OCI-M2 (cell line): ENCODE results near the gene WHRN.

Source experiments
- DNase-seq: peaks from one replicate; lab custom pipeline; 2025; ENCODE audit not compliant: unreplicated experiment; lab: John Stamatoyannopoulos, UW

WHRN gene

DNA sequence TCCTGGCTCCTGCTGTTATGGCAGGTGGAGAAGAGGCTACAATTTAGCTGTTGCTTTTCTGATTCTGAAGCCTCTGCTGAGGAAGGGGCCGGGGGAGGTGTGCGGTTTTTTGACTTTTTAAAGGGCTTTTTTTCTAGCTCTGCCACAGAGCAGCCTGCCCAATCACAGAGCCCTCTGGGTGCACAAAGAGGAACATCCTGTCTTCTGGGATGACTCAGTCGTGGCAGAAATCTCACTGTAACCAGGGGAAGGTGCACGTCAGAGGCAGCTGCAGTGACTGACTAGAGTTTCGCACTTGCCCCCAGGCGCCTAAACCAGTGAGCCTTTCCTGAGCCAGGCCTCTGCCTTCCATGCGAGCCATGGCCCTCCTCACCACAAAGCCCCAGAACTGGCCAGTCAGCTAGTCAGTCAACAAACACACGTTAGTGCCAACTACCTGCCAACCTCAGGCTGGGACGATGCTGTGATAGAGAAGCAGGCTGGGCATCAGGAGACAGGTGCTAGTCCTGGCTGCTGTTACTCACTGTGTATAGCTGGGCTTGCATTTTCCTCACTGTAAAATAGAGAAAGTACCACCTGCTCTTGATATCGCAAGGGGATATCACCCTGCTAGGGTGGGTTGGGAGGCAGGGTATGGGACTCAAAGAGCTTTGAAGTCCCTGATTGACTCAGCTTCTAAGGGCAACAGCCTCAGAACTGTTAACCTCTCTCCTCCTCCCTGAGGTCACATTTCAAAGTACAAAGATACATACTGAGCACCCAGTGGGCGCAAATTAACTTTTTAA, 119.7 kb downstream of the WHRN start:
- DNase-seq: no peak

GRCh38 chr9:114384836-114385396, 120.4 kb downstream of the WHRN start:
- no peak for DNase-seq

DNA sequence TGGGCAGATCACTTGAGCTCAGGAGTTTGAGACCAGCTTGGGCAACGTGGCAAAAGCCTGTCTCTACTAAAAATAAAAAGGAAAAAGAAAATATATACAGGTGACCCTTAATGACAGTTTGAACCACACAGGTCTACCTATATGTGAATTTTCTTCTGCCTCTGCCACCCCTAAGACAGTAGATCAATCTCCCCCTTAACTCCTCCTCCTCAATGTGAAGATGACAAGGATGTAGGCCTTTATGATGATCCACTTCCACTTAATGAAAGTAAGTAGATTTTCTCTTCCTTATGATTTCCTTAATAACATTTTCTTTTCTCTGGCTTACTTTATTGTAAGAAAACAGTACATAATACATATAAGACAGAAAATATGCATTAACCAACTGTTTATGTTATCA, 120.9 kb downstream of the WHRN start:
- no peak for DNase-seq

- no peak for DNase-seq
Observed at GRCh38 chr9:114383521-114384231, 121.6 kb downstream of the WHRN start.

DNA sequence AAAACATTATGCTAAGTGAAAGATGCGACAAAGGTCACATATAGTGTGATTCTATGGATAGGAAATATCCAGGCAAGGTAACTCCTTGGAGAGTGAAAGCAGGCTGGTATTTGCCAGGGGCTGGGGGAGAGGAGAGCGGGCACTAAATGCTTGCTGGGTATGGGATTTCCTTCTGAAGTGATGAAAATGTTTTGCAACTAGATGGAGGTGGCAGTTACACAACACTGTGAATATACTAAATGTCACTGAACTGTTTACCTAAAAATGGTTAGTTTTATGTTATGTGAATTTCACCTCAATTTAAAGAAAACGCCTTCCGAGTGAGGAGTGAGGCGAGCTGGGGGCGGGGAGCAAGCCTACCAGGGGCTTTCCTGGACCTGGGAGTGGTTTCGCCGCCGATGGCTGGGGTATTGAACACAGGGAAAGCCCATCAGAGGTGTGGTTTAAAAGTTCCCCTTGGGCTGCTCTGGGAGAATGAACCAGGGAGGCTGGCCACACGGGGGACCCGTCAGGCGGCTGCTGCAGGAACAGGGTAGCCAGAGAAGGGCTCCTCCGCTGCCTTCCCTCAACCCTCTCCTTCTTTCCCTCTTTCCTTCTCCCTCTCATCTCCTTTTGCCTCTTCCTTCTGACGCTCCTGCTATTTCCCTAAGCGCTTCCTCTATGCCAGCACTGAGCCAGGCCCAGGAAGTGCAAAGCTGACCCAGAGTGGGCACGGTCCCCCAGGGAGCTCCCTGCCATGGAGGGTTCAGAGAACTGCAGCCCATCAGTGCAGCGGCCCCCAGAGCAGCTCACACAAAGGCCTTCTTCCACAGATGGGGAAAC, 122.4 kb downstream of the WHRN start:
- no peak for DNase-seq

DNA sequence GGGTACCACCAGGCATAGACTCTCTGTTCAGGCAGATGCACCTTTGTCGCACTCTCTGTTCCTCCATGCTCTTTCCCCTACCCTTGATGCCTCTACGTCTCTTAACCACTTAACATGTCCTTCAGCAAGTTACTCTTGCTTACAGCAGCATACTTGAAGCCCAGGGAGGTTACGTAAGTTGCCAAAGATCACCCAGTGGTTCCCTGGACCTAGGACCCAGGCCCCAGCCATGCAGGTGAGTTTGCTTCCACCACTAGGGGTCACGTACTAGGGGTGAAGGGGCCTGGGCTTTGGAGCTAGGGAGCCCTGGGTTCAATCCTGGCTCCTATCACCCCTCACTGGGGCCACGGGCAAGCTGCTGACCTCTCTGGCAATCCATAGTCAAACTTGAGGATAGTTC, 126.4 kb downstream of the WHRN start:
- DNase-seq: no peak

GRCh38 chr9:114378016-114378415, 127.3 kb downstream of the WHRN start:
- DNase-seq: no peak

GRCh38 chr9:114376586-114377445, 128.5 kb downstream of the WHRN start:
- DNase-seq: no peak

DNA sequence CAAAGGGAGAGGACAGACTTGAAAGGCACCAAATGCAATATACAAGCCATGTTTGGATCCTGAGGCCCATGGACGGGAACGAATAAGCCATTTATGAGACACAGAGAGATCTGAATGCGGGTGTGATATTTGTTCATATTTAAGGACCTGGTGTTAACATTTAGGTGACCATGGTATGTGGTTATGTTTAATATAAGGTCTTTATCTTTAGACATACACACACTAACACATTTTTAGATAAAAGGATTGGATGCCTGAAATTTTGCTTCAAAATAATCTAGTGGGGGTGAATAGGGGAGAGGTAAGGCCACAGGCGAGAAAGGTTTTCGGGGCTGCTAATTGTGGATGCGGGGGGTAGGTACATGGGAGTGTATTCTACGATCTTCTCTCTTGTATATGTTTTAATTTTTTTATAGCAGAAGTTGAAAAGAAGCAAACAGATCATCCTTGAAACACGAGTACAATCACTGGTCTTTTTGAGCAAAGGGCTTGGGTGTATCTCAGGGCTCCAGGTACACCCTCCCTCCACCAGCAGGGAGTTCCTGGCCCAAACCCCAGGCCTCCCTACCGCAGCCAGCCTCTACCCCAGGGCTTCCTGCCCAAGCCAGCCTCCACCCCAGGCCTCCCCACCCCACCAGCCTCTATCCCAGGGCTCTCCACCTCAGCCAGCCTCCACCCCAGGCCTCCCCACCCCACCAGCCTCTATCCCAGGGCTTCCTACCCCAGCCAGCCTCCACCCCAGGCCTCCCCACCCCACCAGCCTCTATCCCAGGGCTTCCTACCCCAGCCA, 129.7 kb downstream of the WHRN start:
- no peak for DNase-seq

- no peak for DNase-seq
Observed at GRCh38 chr9:114374936-114375335, 130.3 kb downstream of the WHRN start.

- no peak for DNase-seq
Observed at GRCh38 chr9:114373960-114374730, 131.1 kb downstream of the WHRN start.

GRCh38 chr9:114372921-114373448, 132.3 kb downstream of the WHRN start:
- DNase-seq: no peak

GRCh38 chr9:114371973-114372917, 133.0 kb downstream of the WHRN start:
- no peak for DNase-seq

- no peak for DNase-seq
Observed at GRCh38 chr9:114371343-114371944, 133.8 kb downstream of the WHRN start.

- no peak for DNase-seq
Observed at GRCh38 chr9:114370968-114371320, 134.3 kb downstream of the WHRN start.

DNA sequence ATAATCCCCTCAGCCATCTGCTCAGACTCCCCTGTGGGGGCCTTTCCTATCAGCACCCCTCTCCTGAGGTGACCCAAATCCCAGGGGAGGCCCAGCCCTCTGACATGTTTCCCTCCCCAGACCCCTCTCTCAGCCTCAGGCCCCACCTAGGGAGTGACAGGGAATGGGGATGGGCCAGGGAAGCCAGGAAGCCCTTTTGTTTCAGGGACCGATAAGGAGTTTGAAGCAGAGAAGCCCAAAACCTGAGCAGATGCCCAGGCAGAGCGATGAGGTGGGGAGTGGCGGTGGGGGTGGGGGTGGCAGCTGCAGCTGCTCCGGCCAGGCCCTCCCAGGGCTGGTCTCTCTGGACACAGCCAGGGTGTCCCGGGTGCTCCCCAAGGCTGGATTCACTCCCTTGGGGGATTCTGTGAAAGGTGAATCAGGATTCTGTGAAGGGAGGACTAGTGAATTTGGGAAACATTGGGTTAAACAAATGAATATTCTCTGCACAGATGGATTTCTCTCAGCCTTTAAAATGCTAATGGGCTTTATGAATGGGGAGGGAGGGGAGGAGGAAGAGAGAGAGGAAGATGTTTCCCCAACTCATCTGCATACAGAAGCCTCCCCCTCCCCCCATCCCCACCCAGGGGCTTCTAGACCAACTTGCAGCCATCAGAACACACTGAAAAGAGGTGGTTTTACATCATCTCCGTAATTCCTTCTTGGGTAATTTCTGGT, 134.9 kb downstream of the WHRN start:
- no peak for DNase-seq
